CD4-positive, alpha-beta T cell (primary cell): Measurements from ENCODE around the gene WDR4. TPM values are rescaled to one million over a fixed set of nuclear protein-coding genes. Genes with fewer than 3 reads are reported as not detected.
"Not testable (repeated sequence)": the region's sequence is repeated elsewhere in the genome, so short reads cannot be mapped to it uniquely, and the experiment has no call there.

ENCODE experiments used
- ATAC-seq: fragments of 200-7000 bp; cut with Tn5 transposase; one replicate; pipeline ENCODE4 v1.10.0; 2022; ENCODE audit warnings: mild to moderate bottlenecking; ENCODE audit not compliant: poor library complexity
- CTCF ChIA-PET: fragments of 350-600 bp; sonication (Branson Sonifier 250); formaldehyde crosslinking; loops from one replicate; lab custom pipeline; 2021; ENCODE audit warnings: antibody characterized with exemption, inconsistent platforms; lab: Charles Lee
- POLR2A ChIA-PET: fragments of 350-600 bp; sonication (Branson Sonifier 250); formaldehyde crosslinking; loops from one replicate; lab custom pipeline; 2021; ENCODE audit warnings: antibody characterized with exemption, inconsistent platforms; lab: Charles Lee
- DNase-seq, 14 experiments: peaks; one replicate each; pipeline ENCODE4 v3.0.0-alpha.2; 2013 to 2020; ENCODE audit warnings: mixed read lengths in 2 of 14
- H3K27ac ChIP-seq, 2 donors: one replicate each; pipeline versions ENCODE4 v1.5.1 to v1.7.0; 2013; ENCODE audit warnings: low read length in 2 of 2, low read depth in 1 of 2, mild to moderate bottlenecking in 1 of 2
- H3K27me3 ChIP-seq, 2 experiments: 1 replicate in 1 of 2; 2 replicates in 1 of 2; pipeline versions ENCODE4 v1.6.1 to v1.7.0; 2013; ENCODE audit warnings: low read length in 2 of 2, control low read depth in 1 of 2, mild to moderate bottlenecking in 1 of 2, moderate library complexity in 1 of 2; ENCODE audit not compliant: insufficient read depth in 2 of 2, control insufficient read depth in 1 of 2
- H3K36me3 ChIP-seq: one replicate; pipeline ENCODE4 v1.6.1; 2013; ENCODE audit warnings: low read length, control low read depth; ENCODE audit not compliant: insufficient read depth
- H3K4me1 ChIP-seq: one replicate; pipeline ENCODE4 v1.6.1; 2013; ENCODE audit warnings: low read length, control low read depth; ENCODE audit not compliant: insufficient read depth
- H3K4me3 ChIP-seq: one replicate; pipeline ENCODE4 v1.5.1; 2013; ENCODE audit warnings: mild to moderate bottlenecking, low read length, moderate library complexity
- H3K9me3 ChIP-seq, 2 experiments: 1 replicate in 1 of 2; 2 replicates in 1 of 2; pipeline versions ENCODE4 v1.6.1 to v1.7.0; 2013; ENCODE audit warnings: low read length in 2 of 2, mild to moderate bottlenecking in 2 of 2, control low read depth in 1 of 2, moderate library complexity in 1 of 2; ENCODE audit not compliant: control insufficient read depth in 1 of 2, insufficient read depth in 1 of 2
- H3K27ac Mint-ChIP-seq: one replicate; pipeline ENCODE4 v1.8.0; 2020; ENCODE audit warnings: mixed read lengths
- H3K27me3 Mint-ChIP-seq: one replicate; pipeline ENCODE4 v1.8.0; 2021; ENCODE audit warnings: mixed read lengths
- H3K36me3 Mint-ChIP-seq: one replicate; pipeline ENCODE4 v1.8.0; 2021; ENCODE audit warnings: low read depth, mixed read lengths
- H3K4me1 Mint-ChIP-seq: one replicate; pipeline ENCODE4 v1.8.0; 2021; ENCODE audit warnings: low read depth, mixed read lengths
- H3K4me3 Mint-ChIP-seq: one replicate; pipeline ENCODE4 v1.8.0; 2020; ENCODE audit warnings: mild to moderate bottlenecking, mixed read lengths
- H3K9me3 Mint-ChIP-seq: one replicate; pipeline ENCODE4 v1.8.0; 2020; ENCODE audit warnings: mixed read lengths
- intact Hi-C, 2 experiments: fragments of 100-400 bp; cut with DNase I in 1 of 2; cut with micrococcal nuclease in 1 of 2; formaldehyde crosslinking; loops; one replicate each; pipeline versions ENCODE4 v1.15.1 to v1.9.0; 2023 to 2025; cut with DNase I, micrococcal nuclease
- total RNA-seq, 174 experiments: library from RNA in 2 of 174; stranded (reverse) in 2 of 174; gene quantifications; one replicate each; pipeline ENCODE4 v1.2.3 and lab custom pipeline; 2021 to 2026
- TF ChIP-seq, protein P1 (sequence below): fragments of 200-600 bp; IDR thresholded peaks from one replicate; pipeline ENCODE4 v1.8.0; 2022; ENCODE audit warnings: antibody characterized with exemption, mild to moderate bottlenecking

Gene WDR4
- total RNA-seq, 2 experiments from 2014 or later: 11.3 to 12.9 TPM

DNA sequence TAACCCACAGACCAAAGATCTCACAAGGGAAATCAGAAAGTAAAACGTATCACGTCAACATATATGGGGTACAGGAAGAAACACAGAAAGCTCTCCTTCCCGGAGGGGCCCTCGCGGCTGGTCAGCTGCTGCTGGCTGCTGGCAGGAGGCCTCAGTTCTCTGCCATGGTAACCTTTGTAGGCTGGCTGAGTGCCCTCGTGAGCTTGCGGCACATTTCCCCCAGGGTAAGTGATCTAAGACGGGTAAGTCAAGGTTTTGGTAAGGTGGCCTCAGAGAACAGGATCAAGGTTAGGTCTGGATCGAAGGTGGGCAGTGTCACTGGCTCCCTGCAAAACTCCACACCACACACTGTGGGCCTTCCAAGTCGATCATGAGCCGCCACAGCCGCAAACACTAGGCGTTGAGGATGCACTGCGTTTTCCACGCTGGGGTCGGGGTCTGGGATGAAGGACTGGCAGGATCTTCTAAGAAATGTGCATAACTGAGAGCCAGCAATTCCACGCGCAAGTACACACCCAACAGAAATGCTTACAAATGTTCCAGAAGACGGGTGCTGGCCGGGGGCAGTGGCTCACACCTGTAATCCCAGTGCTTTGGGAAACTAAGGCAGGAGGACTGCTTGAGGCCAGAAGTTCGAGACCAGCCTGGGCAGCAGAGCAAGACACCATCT is 33.9 kb downstream of the WDR4 start:
- no peaks in the 10 kb centered on the region for H3K4me1 ChIP-seq
- H3K27me3 ChIP-seq: no peaks in the 10 kb centered on the region
- H3K27ac ChIP-seq: no peak overlapping the region
- H3K4me1 Mint-ChIP-seq: no peaks in the 10 kb centered on the region
- no peak overlapping the region for H3K4me3 Mint-ChIP-seq
- no peaks in the 10 kb centered on the region for H3K9me3 Mint-ChIP-seq
- POLR2A ChIA-PET: no interaction called here
- no peaks in the 10 kb centered on the region for H3K27me3 Mint-ChIP-seq
- TF ChIP-seq, protein P1, sequence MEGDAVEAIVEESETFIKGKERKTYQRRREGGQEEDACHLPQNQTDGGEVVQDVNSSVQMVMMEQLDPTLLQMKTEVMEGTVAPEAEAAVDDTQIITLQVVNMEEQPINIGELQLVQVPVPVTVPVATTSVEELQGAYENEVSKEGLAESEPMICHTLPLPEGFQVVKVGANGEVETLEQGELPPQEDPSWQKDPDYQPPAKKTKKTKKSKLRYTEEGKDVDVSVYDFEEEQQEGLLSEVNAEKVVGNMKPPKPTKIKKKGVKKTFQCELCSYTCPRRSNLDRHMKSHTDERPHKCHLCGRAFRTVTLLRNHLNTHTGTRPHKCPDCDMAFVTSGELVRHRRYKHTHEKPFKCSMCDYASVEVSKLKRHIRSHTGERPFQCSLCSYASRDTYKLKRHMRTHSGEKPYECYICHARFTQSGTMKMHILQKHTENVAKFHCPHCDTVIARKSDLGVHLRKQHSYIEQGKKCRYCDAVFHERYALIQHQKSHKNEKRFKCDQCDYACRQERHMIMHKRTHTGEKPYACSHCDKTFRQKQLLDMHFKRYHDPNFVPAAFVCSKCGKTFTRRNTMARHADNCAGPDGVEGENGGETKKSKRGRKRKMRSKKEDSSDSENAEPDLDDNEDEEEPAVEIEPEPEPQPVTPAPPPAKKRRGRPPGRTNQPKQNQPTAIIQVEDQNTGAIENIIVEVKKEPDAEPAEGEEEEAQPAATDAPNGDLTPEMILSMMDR: no peak
- DNase-seq (peak in 1 of 14 experiments; percentile 29), ATAC-seq (no peak)
- peaks cover 62% of the 10 kb centered on the region for H3K36me3 Mint-ChIP-seq
- intact Hi-C loops: no loop called here
- H3K27ac Mint-ChIP-seq: no peak overlapping the region
- CTCF ChIA-PET: no interaction called here
- no peak overlapping the region for H3K4me3 ChIP-seq
- H3K9me3 ChIP-seq: peaks cover 0 to 6% of the 10 kb centered on the region in 2 experiments
- peaks cover 67% of the 10 kb centered on the region for H3K36me3 ChIP-seq

DNA sequence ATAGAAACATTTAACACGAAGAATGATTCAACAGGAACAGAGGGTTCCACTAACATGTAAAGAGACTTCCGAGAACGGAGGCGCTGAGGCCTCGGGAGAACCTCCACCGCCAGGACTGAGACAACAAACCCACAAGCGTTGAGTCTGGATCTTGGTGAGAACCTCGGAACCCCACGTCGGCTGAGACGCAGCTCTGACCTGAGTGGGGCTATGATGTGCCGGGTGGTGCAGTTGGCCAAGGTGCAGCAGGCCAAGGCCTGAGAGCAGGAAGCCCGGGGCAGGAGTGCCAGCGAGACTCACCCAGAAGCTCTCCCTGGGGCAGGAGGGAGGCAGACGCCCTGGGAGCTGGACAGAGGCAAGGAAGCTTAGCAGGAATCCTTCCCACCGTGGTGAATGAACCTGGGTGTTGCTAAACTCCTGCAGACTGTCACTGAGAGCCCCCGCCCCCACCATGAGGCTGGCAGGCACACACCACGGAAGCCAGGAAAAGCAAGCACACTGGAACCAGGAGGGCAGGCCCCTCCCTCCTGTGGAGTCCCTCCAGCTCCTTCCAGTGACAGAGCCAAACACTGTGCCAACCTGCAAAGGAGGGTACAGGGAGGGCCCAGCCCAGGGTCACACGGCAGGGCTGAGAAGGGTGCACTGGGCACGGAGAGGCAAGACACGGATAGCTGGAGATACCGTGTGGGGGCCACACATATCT is 34.8 kb downstream of the WDR4 start:
- Histone ChIP-seq H3K4me3 (no peak overlapping the region), H3K4me1 (no peaks in the 10 kb centered on the region), H3K27ac (no peak overlapping the region), H3K36me3 (peaks cover 64% of the 10 kb centered on the region), H3K9me3 (peaks cover 0 to 6% of the 10 kb centered on the region in 2 experiments), H3K27me3 (no peaks in the 10 kb centered on the region)
- POLR2A ChIA-PET: no interaction called here
- CTCF ChIA-PET: no interaction called here
- TF ChIP-seq, protein P1: no peak
- Mint-ChIP-seq H3K9me3 (no peaks in the 10 kb centered on the region), H3K4me1 (no peaks in the 10 kb centered on the region), H3K36me3 (peaks cover 55% of the 10 kb centered on the region), H3K27ac (no peak overlapping the region), H3K4me3 (no peak overlapping the region), H3K27me3 (no peaks in the 10 kb centered on the region)
- DNase-seq: peak in 1 of 14 experiments; percentile 25
- intact Hi-C loops: no loop called here
- no peak for ATAC-seq

DNA sequence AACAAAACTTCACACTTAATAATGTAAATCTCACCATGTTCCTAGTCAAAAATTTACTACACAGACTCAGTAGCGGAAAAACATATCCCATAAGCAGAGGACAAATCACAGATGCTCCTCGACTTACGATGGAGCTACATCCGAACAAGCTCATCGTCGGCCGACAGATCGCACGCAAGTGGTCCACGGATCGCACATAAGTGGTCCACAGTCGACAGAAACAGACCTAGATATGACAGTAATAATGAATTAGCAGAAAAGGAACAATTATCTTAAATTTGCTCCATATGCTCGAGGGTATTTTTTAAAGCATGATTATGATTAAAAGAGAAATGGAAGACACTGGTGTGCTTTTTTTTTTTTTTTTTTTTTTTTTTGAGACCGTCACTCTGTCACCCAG is 36.3 kb downstream of the WDR4 start:
- POLR2A ChIA-PET: interaction anchor here (1.0 kb wide), 1 partner anchor 189 kb away, joined by 3 read pairs; no protein-coding TSS in a partner anchor
- CTCF ChIA-PET: no interaction called here
- Histone ChIP-seq H3K4me3 (no peak overlapping the region), H3K27ac (no peak overlapping the region), H3K9me3 (no peaks in the 10 kb centered on the region), H3K4me1 (no peaks in the 10 kb centered on the region), H3K36me3 (peaks cover 63% of the 10 kb centered on the region), H3K27me3 (no peaks in the 10 kb centered on the region)
- Mint-ChIP-seq H3K9me3 (no peaks in the 10 kb centered on the region), H3K36me3 (peaks cover 46% of the 10 kb centered on the region), H3K27ac (no peak overlapping the region), H3K4me3 (no peak overlapping the region), H3K4me1 (no peaks in the 10 kb centered on the region), H3K27me3 (no peaks in the 10 kb centered on the region)
- ATAC-seq (no peak), DNase-seq (peak in 1 of 14 experiments; percentile 2)
- TF ChIP-seq, protein P1: no peak
- intact Hi-C loops: no loop called here

DNA sequence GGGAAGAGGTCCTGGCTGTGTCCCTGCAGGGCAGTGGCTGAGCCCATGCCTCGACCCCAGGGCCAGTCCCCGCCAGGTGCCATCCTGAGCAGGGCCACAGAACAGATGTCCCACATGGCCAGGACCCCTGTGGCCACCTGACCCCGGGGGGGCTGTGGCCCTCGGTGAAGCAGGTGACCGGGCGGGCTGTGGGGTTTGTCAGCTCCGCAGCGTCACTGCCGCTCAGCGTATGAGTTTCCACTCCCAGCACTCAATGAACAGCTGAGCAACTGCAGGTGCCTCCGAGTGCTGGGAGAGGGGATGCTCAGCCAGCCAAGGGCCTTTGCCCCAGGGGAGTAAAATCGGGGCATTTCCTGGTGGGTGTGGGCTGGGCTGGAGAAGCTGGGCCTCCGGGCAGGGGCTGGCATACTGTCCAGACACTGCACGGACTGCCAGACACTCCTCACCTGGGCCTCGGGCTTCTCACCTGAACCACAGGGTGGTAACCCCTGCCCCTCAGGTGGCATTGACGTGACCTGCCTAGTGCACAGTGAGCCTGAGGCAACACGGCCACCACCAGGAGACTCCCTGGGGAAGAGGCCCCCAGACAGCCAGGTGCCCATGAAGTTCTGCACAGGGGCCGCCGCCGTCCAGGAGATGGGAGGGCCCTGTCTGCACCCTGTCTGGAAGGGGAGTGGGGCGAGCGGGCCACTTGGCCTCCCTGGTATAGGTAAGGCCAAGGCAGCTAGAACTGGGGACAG is 37.3 kb downstream of the WDR4 start:
- H3K27ac ChIP-seq, H3K27ac Mint-ChIP-seq, H3K4me3 ChIP-seq, H3K4me1 ChIP-seq, CTCF ChIA-PET, H3K4me3 Mint-ChIP-seq, H3K27me3 ChIP-seq, H3K4me1 Mint-ChIP-seq, ATAC-seq, H3K9me3 Mint-ChIP-seq, intact Hi-C loops, H3K27me3 Mint-ChIP-seq, H3K9me3 ChIP-seq: not testable (repeated sequence)
- peaks cover 57% of the 10 kb centered on the region for H3K36me3 ChIP-seq
- POLR2A ChIA-PET: interaction anchor here (1.0 kb wide), 1 partner anchor 188 kb away, joined by 3 read pairs; no protein-coding TSS in a partner anchor
- peaks cover 38% of the 10 kb centered on the region for H3K36me3 Mint-ChIP-seq
- DNase-seq: peak in 1 of 14 experiments; percentile 24
